Measurements from ENCODE around the gene FEZ2. TPM values are rescaled to one million over a fixed set of nuclear protein-coding genes. Genes with fewer than 3 reads are reported as not detected.

FEZ2 gene
- total and polyA plus RNA-seq, 2 of the 13 experiments (the other 11 are each of a cell fraction or from before 2014, with no cell fraction given), result 42.5 to 59.1 TPM

DNA sequence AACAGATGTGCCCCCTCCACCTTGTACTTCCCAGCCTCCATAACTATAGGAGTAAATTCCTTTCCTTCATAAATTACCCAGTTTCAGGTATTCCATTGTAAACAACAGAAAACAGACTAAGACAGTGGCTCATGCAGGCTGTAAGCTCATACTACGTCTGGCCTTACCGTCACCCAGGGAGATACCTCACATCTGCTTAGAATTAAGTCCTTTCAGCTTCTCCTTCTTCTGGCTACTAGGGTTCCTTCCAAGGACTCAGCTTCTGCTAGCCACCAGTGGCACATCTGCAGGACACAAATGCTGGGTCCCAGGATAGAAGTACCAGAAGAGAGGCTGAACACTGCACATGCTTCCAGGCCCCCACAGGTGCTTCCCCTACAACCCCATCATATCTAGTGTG lies 22.4 kb upstream of the FEZ2 start:
- H3K36me3 ChIP-seq (replicated peaks in 1 of 2; ENCODE audit: control insufficient read depth in 1 of 2, insufficient read depth in 2 of 2, low read length in 2 of 2), result no peaks in the 10 kb centered on the region
- H2AFZ ChIP-seq (ENCODE audit: low read length), result no peak overlapping the region
- no peak overlapping the region for H3K4me3 ChIP-seq (replicated peaks in 1 of 3; ENCODE audit: insufficient read depth in 1 of 3, low read depth in 2 of 3, low read length in 3 of 3)
- H3K9me3 ChIP-seq (ENCODE audit: low read length), result peaks cover 7% of the 10 kb centered on the region
- no peak for TF ChIP-seq TAF15 (IDR thresholded peaks at IDR 0.05; ENCODE audit: low read depth, low read length, poor library complexity, severe bottlenecking)
- TF ChIP-seq, protein P1, sequence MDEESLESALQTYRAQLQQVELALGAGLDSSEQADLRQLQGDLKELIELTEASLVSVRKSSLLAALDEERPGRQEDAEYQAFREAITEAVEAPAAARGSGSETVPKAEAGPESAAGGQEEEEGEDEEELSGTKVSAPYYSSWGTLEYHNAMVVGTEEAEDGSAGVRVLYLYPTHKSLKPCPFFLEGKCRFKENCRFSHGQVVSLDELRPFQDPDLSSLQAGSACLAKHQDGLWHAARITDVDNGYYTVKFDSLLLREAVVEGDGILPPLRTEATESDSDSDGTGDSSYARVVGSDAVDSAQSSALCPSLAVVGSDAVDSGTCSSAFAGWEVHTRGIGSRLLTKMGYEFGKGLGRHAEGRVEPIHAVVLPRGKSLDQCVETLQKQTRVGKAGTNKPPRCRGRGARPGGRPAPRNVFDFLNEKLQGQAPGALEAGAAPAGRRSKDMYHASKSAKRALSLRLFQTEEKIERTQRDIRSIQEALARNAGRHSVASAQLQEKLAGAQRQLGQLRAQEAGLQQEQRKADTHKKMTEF (CRISPR knock-in tag; IDR thresholded peaks at IDR 0.05), result no peak
- TF ChIP-seq, protein P2, sequence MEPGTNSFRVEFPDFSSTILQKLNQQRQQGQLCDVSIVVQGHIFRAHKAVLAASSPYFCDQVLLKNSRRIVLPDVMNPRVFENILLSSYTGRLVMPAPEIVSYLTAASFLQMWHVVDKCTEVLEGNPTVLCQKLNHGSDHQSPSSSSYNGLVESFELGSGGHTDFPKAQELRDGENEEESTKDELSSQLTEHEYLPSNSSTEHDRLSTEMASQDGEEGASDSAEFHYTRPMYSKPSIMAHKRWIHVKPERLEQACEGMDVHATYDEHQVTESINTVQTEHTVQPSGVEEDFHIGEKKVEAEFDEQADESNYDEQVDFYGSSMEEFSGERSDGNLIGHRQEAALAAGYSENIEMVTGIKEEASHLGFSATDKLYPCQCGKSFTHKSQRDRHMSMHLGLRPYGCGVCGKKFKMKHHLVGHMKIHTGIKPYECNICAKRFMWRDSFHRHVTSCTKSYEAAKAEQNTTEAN (CRISPR knock-in tag; conservative IDR thresholded peaks at IDR 0.05), result no peak
- TF ChIP-seq ZFY (CRISPR knock-in tag; IDR thresholded peaks at IDR 0.05), result no peak
- TF ChIP-seq, protein P3, sequence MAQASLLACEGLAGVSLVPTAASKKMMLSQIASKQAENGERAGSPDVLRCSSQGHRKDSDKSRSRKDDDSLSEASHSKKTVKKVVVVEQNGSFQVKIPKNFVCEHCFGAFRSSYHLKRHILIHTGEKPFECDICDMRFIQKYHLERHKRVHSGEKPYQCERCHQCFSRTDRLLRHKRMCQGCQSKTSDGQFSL (CRISPR knock-in tag; IDR thresholded peaks at IDR 0.05), result no peak
- TF ChIP-seq SP1 (IDR thresholded peaks at IDR 0.05), result no peak
- TF ChIP-seq SP1 (CRISPR knock-in tag; IDR thresholded peaks at IDR 0.05), result no peak
- TF ChIP-seq ZNF564 (CRISPR knock-in tag; IDR thresholded peaks at IDR 0.05), result no peak
- TF ChIP-seq ZNF30 (CRISPR knock-in tag; IDR thresholded peaks at IDR 0.05), result no peak
- no peak overlapping the region for H3K4me2 ChIP-seq (ENCODE audit: low read depth, low read length)
- DNase-seq (ENCODE audit: low spot score) (no peak), FAIRE-seq (no peak), ATAC-seq (no peak)
- no peak overlapping the region for H3K27ac ChIP-seq (ENCODE audit: extremely low read length, insufficient read depth, low read length)
- BruUV-seq (replicated peaks), result no TSS peak
- no peaks in the 10 kb centered on the region for H4K20me1 ChIP-seq (ENCODE audit: insufficient read depth, low read length)
- intact Hi-C loops (cut with micrococcal nuclease; ENCODE audit: unreplicated experiment) (no loop called here), in situ Hi-C loops (cut with HindIII; ENCODE audit: extremely low pct_ligation_motif_present, low pct_unique_long_range_greater_than_20kb) (no loop called here)
- no peaks in the 10 kb centered on the region for H3K79me2 ChIP-seq (ENCODE audit: insufficient read depth, low read length)
- WGBS (ENCODE audit: low lambda C conversion rate), result 95% methylated on average over 2 of the region's 2 CpGs
- ChIA-PET CTCF (ENCODE audit: low intra/inter-chr PET ratio, low total read pairs) (no interaction called here), POLR2A (no interaction called here)
- no peak overlapping the region for H3K9ac ChIP-seq (ENCODE audit: insufficient read depth, low read depth, low read length)
- no peaks in the 10 kb centered on the region for H3K4me1 ChIP-seq (ENCODE audit: insufficient read depth, low read length)
- H3K27me3 ChIP-seq (ENCODE audit: control insufficient read depth in 1 of 2, insufficient read depth in 2 of 2, low read length in 2 of 2), result peaks cover 1 to 5% of the 10 kb centered on the region in 2 experiments; a peak in 1 of 5 replicates
